ENCODE results near the gene CLCN1. TPM values are rescaled to one million over a fixed set of nuclear protein-coding genes. Genes with fewer than 3 reads are reported as not detected.

The CLCN1 gene
- total RNA-seq, 1 experiment from 2014 or later, result not detected

DNA sequence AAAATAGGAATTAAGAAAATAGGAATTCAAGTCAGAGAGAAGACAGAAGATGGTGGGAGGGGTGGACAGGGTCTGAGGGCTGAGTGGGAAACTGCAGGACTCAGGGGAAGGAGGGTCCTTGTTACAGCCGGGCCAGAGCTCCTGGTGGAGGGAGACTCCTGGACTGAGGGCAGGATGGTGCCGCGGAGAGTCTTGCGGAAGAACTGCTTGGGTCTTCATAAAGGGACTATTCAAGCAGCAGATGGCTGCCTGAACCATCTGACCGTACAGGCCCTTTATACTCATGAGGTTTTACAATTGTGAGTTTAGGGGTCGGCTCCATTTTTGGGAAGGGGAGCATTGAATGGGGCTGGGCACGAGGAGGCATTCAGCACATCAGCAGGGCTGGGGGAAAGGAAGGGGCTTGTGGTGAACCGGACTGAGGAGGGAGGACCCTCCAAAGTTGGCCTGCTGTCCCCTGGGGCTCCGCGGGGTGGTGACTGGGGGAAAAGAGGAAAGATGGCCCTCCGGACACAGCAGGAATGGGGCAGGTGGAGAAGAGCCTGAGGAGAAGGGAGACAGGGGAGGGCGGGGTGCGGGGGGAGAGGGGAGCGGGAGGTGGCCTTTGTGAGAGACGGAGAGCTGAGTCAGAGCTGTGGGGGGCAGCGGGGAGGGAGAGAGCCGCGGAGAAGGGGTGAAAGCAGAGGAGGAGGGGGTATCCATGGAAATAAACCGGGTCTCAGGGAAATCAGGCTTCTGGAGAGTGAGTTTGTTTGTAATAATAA lies 45.1 kb downstream of the CLCN1 start:
- no peak for DNase-seq
- Histone ChIP-seq H3K9me3 (replicated peaks) (no peaks in the 10 kb centered on the region), H3K27me3 (peaks cover 46% of the 10 kb centered on the region), H3K27ac (no peak overlapping the region), H3K4me3 (no peak overlapping the region), H3K4me1 (no peaks in the 10 kb centered on the region), H3K36me3 (no peaks in the 10 kb centered on the region)

DNA sequence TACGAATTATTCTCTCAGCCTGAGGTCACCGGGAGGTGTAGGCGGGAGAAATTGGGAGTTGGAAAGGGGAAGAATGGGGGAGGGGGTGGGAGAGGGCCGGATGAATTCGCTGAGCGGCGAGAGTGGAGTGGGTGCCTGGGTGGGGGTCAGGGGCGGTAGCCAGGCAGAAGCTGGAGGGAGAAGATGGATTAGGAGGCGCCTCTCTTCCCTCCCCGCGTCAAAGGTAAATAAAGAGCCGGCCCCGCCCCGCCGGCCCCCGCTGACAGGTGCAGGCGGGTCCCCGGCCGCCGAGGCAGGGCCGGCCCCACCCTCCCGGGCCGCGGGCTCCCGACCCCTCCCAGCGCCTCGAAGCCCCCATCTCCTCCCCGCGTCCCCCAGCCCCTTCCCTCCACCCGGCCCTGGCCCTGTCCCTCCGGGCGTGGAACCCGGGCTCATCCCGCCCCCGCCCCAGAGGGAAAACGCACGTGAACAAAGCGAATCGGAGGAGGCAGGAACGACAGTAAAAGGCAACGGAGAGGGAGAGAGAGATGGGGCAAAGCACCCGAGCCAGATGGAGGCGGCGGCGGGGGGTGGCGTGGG lies 45.7 kb downstream of the CLCN1 start:
- H3K4me3 ChIP-seq, result peak overlapping the region; percentile 54
- H3K9me3 ChIP-seq (replicated peaks), result no peaks in the 10 kb centered on the region
- no peak for DNase-seq

DNA sequence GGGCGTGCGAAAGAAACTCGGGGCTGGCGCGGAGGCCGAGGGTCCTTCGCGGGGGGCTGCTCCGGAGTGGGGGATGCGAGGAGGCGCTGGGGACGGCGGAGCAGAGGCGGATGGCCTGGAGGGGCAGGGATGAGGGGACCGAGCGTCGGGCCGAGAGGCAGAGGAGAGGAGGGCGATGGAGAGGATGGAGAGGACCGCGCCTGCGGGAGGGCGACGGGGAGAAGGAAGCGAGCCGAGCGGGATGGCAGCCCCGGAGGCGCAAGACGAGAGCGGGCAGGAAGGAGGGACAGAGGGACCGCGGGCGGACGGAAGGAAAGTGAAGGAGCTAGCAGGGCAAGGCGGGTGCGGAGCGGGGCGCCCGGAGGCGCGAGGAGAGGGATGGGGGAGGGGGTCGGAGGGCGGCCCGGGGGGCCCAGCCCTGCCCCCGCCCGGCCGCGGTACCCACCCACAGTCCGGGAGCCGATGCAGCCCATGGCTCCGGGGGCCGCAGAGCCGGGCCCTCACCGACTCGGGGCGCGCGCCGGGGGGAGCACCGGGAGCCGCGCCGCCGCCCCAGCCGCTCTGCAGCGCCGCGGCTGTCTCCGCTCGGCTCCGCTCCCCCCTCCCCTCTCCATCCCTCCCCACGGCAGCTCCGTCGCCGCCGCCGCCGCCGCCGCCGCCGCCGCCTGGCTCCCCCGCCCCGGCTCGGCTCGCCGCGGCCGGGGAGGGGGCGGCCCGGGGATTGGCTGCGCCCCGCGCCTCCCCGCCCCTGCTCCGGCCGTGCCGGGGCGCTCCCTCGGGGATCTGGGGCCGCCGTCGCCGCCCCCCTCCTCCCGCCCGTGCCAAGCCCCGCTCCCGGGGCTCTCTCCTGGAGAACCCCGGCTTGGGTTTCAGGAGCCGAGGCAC lies 46.5 kb downstream of the CLCN1 start, which contains the start of gene FAM131B:
FAM131B (minus strand) TSS at position 583 of the 885 bp plus-strand sequence; CDS start at position 473, 110 bp downstream.
- H3K27me3 ChIP-seq, result peaks cover 50% of the 10 kb centered on the region
- peak in 1 of 2 experiments; percentile 34 for DNase-seq
- no peak within 1 kb of the TSS for H3K27ac ChIP-seq
- H3K4me3 ChIP-seq, result peak within 1 kb of the TSS; percentile 54
- no peaks in the 10 kb centered on the region for H3K4me1 ChIP-seq
- no peaks in the 10 kb centered on the region for H3K36me3 ChIP-seq
- H3K9me3 ChIP-seq (replicated peaks), result no peaks in the 10 kb centered on the region

More for the DNA sequence above, 45.7 kb downstream of the CLCN1 start:
- H3K27me3 ChIP-seq, result peaks cover 46% of the 10 kb centered on the region
- no peaks in the 10 kb centered on the region for H3K36me3 ChIP-seq
- no peaks in the 10 kb centered on the region for H3K4me1 ChIP-seq
- H3K27ac ChIP-seq, result no peak overlapping the region

DNA sequence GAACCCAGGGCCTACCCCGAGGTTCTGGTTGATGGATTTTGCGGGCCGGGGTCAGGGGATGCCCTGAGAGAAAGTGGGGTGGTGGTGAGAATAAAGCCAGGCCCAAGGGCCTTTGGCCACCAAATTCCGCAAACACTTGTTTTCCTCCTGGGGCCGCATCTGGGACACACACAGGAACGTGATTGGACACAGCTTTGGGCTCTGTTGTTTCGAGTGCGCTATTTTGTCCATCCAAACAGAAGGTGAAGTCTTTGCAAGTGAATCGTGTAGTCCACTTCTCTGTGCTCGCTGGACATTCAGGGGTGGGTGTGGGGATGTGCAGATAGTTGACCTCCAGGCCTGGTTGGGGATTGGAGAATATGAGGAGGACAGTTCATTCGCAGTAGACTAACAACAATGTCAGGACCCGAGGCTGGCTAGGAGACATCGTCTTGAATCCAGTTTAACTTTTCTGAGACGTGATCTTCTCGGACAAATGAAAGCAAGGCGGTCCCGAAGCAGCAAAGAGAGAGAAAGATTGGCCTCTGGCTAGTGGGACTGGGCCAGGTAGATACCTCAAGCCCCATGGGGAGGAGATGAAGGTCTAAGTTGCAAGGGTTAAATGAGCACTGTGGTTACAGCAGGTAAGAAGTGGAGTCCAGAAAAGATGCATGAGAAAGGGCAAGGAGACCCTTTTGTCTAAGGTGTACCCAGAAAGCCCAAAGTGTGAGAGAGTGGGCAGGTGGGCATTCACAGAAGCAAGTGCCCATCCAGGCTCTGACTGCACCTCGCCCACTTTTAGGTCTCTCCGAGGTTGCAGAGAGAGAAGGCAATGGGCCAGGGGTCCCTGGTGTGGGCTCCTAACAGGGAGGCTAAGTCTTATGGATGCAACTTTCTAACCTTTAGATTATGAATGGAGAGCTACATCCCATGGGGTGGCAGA lies 47.4 kb downstream of the CLCN1 start:
- Histone ChIP-seq H3K27ac (no peak overlapping the region), H3K27me3 (peaks cover 55% of the 10 kb centered on the region), H3K9me3 (replicated peaks) (no peaks in the 10 kb centered on the region), H3K4me3 (no peak overlapping the region), H3K36me3 (no peaks in the 10 kb centered on the region), H3K4me1 (no peaks in the 10 kb centered on the region)
- DNase-seq, result no peak

DNA sequence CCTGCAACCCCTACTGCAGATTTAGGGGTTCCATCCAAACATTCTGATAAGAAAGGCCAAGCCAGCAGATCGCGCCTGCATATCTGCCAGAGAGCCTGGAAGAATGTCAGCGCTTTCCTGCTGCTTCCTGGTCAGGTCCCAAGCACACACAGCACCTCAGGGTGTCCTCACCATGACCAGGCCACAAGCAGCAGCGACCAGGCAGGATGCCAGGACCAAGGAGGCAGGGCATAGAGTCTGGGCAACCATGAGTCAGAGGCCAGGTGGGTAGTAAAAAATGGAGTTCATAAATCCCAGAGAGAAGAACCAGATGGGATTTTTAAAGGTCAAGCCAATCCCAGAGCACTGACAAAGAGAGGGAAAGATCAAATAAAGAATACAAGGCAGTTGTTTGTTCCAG lies 52.1 kb downstream of the CLCN1 start:
- no peak overlapping the region for H3K4me3 ChIP-seq
- no peaks in the 10 kb centered on the region for H3K9me3 ChIP-seq (replicated peaks)
- no peak for DNase-seq
- no peak overlapping the region for H3K27ac ChIP-seq
- H3K36me3 ChIP-seq, result no peaks in the 10 kb centered on the region
- H3K4me1 ChIP-seq, result no peaks in the 10 kb centered on the region
- H3K27me3 ChIP-seq, result peaks cover 43% of the 10 kb centered on the region

DNA sequence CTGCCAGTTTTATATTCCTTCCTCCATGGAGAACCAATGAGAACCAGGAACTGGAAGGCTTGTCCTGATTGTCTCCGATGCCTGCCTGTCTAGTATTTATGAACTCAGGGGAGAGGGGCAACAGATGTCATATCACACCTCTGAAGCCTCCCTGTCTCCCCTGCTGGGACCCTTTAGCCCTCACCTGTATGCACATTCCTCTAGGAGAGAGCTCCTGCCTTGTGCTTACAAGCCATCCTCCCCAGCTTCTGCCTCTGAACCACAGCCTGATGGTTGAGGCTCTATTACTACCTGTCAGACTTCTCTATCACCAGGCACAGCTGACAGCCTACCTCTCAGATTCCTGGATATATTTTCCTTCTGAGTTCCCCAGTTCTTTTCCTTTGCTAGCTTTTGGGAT lies 52.5 kb downstream of the CLCN1 start:
- H3K36me3 ChIP-seq, result no peaks in the 10 kb centered on the region
- H3K4me1 ChIP-seq, result no peaks in the 10 kb centered on the region
- no peaks in the 10 kb centered on the region for H3K9me3 ChIP-seq (replicated peaks)
- H3K27ac ChIP-seq, result no peak overlapping the region
- no peak for DNase-seq
- peaks cover 39% of the 10 kb centered on the region for H3K27me3 ChIP-seq
- no peak overlapping the region for H3K4me3 ChIP-seq

DNA sequence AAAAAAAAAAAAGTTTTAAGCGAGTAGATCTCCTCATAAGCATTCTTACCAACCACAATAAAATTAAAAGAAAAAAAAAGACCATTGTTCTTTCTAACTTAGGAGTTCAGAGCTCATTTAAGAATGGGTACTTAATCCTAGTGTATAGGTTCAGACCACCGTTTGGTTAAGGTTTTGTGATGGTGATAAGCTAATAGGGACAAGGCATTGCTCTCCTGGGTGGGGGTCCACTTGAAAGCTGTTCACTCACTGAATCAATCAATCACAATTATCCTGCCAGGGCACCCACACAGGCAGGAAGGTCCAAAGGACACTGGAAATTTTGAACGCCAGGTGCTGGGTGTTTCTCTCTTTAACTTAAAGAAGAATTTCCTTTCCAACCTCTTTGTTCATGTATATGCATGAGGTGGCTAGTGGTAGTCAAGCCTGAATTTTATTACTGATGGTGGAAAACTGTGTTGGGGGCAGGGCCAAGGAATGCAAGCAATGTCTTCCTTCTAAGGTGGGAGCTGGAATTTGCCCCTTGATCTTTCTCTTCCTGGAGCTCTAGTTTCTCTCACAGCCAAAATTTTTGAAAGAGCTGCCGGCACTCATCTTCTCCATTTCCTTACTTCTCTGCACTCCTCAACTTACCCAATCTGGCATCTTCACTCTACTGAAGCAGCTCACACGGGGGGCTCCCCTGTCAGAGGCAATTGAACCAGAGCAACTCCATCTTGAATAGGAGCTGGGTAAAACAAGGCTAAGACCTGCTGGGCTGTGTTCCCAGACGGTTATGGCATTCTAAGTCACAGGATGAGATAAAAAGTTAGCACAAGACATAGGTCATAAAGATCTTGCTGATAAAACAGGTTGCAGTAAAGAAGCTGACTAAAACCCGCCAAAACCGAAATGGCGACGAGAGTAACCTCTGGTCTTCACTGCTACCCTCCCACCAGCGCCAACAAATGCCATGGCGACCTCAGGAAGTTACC lies 54.1 kb downstream of the CLCN1 start:
- no peak overlapping the region for H3K4me3 ChIP-seq
- H3K36me3 ChIP-seq, result no peaks in the 10 kb centered on the region
- no peak overlapping the region for H3K27ac ChIP-seq
- peaks cover 2% of the 10 kb centered on the region; the same call in 1 of the 2 replicates for H3K4me1 ChIP-seq
- peaks cover 25% of the 10 kb centered on the region for H3K27me3 ChIP-seq
- H3K9me3 ChIP-seq (replicated peaks), result no peaks in the 10 kb centered on the region
- DNase-seq, result no peak

DNA sequence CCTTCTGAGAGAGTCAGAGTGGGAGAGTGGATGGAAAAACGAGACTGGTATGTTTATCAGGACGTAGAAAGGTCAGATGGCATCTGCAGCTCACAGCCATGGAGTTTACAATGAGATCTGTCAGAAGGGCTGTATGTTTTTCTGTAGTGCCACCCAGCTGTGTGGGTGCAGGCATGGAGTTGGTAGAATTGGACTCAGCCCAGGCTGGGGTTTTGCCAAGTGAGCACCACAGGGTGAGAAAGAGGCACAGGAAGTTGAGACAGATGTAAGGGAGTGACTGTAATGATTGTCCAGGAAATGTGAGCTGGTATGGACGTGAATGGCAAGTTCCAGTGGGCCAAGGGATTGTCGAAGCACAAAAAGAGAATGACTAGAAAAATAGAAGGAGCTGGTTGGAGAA lies 56.2 kb downstream of the CLCN1 start:
- no peak overlapping the region for H3K27ac ChIP-seq
- H3K4me1 ChIP-seq, result peaks cover 10% of the 10 kb centered on the region; the same call in 1 of the 2 replicates
- no peak overlapping the region for H3K4me3 ChIP-seq
- H3K9me3 ChIP-seq (replicated peaks), result no peaks in the 10 kb centered on the region
- H3K27me3 ChIP-seq, result peaks cover 22% of the 10 kb centered on the region
- DNase-seq, result peak in 1 of 2 experiments; percentile 42
- H3K36me3 ChIP-seq, result no peaks in the 10 kb centered on the region

DNA sequence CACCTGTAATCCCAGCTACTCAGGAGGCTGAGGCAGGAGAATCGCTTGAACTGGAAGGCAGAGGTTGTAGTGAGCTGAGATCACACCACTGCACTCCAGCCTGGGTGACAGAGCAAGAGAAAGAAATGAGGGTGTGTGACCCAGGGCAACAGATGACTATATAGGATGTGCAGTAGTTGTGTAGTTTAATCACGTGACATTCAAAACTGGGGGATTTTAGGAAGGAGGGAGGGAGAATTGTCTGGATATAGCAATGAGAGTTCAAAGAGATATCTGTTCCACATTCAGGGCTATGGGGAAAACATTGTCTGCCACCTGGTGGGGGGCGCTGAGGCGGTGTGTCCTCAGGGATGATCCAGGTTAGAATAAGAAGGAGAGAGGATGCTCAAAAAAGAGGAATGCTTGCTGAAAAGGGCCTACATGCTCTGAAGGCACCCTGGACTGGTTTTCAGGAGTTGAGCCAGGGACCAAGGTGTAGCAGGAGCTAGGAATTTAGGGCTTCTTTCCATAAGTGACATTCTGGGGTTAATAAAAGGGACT lies 57.4 kb downstream of the CLCN1 start:
- H3K27me3 ChIP-seq, result peaks cover 10% of the 10 kb centered on the region; the same call in 1 of the 2 replicates
- no peak overlapping the region for H3K4me3 ChIP-seq
- H3K36me3 ChIP-seq, result no peaks in the 10 kb centered on the region
- no peaks in the 10 kb centered on the region for H3K9me3 ChIP-seq (replicated peaks)
- no peak for DNase-seq
- H3K27ac ChIP-seq, result no peak overlapping the region
- H3K4me1 ChIP-seq, result peaks cover 10% of the 10 kb centered on the region; the same call in 1 of the 2 replicates

DNA sequence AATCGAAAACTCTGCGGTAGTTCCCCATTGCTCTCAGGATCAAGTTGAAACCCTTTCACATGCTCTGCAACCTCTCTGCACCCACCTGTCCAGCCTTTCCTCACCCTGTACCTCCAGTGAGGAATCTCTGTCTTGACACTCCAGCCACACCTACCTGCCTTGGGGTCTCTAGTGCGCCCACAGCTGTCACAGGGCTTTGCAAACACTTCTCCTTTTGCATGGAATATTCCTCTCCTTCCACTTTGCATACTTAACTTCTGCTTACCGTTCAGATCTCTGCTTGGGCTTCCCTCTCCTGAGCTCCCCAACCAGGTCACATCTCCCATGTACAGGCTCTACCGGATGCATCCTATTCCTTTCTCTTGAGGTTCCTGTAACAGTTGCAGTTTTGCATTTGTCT lies 58.6 kb downstream of the CLCN1 start:
- no peaks in the 10 kb centered on the region for H3K36me3 ChIP-seq
- H3K27me3 ChIP-seq, result 0 out of 2 replicates have a peak, but pooled peaks cover 5% of the 10 kb centered on the region
- no peak overlapping the region for H3K4me3 ChIP-seq
- H3K27ac ChIP-seq, result no peak overlapping the region
- peaks cover 12% of the 10 kb centered on the region for H3K4me1 ChIP-seq
- no peaks in the 10 kb centered on the region for H3K9me3 ChIP-seq (replicated peaks)
- no peak for DNase-seq

DNA sequence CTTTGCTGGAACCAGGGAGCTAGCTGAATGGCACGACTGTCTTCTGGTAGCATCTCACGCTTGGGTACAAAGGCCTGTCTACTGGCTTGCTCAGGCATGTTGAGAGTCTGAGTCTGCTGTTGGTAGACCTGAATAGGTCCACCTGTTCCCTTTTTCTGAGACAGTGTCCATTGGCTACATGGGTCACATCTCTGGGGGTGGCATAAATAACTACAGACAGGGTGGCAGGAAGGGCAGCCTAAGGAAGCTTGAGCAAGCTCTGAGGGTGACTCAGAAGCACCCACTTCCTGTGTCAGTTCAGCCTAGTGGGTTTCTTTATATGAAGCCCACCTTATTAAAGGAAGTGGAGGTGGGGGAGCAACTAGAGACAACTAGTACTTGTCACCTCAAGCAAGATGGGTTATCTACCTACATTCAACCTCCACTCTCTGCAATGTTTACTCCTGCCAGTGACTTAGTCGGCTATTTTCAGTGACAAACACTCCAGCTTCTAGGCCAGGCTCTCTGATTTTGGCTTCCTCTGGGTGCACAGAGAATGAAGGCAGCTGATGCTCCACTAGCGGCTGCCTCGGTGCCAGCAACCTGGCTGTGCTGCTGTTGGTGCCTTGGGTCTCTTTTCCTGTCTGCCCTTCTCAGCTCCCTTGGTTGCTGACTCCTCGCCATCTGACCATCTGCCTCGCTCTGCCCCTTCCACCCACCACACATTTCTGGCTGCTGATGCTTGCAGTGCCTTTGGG lies 59.6 kb downstream of the CLCN1 start:
- DNase-seq, result no peak
- H3K9me3 ChIP-seq (replicated peaks), result no peaks in the 10 kb centered on the region
- no peaks in the 10 kb centered on the region for H3K36me3 ChIP-seq
- H3K27me3 ChIP-seq, result no peaks in the 10 kb centered on the region
- peaks cover 12% of the 10 kb centered on the region for H3K4me1 ChIP-seq
- H3K27ac ChIP-seq, result no peak overlapping the region
- H3K4me3 ChIP-seq, result no peak overlapping the region

DNA sequence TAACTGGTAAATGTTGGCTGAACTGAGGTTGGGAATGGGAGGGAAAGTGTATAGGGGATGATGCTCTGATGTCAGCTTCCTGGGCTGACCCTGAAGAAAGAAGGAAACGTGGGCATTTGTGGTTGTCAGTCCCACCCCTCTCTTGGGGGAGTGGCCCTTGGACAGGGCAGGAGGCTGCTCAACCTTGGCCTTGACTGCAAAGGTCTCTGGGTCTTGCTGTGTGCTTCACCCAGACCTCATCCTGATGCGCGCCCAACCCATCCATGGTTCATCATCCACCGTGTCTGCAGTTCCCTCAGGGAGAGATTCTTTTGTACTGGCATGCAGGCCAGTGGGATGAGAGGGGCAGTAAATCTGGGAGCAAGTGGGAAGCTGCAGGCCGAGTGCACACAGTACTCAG lies 60.5 kb downstream of the CLCN1 start:
- Histone ChIP-seq H3K36me3 (no peaks in the 10 kb centered on the region; the same call in 1 of the 2 replicates), H3K4me3 (no peak overlapping the region), H3K27me3 (no peaks in the 10 kb centered on the region), H3K4me1 (peaks cover 12% of the 10 kb centered on the region), H3K9me3 (replicated peaks) (no peaks in the 10 kb centered on the region), H3K27ac (no peak overlapping the region)
- DNase-seq, result no peak
